ENCODE data around the gene PDE11A.

DNA sequence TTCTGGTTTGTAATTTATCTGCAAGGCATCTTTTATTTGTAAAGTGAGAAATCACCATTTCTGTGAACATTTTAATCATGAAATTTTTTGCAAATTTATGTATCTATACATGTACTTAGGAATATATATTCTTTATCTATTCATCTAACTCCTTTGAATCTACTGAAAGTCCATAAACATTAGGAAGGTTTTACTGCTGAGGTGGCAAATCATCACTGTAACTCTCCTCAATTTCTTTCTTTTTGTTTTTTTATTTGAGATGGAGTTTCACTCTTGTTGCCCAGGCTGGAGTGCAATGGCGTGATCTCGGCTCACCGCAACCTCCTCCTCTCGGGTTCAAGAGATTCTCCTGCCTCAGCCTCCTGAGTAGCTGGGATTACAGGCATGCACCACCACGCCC, 383.7 kb downstream of the PDE11A start:
- no peak for TF ChIP-seq POLR2A (IDR thresholded peaks at IDR 0.05)
- TF ChIP-seq, protein P1, sequence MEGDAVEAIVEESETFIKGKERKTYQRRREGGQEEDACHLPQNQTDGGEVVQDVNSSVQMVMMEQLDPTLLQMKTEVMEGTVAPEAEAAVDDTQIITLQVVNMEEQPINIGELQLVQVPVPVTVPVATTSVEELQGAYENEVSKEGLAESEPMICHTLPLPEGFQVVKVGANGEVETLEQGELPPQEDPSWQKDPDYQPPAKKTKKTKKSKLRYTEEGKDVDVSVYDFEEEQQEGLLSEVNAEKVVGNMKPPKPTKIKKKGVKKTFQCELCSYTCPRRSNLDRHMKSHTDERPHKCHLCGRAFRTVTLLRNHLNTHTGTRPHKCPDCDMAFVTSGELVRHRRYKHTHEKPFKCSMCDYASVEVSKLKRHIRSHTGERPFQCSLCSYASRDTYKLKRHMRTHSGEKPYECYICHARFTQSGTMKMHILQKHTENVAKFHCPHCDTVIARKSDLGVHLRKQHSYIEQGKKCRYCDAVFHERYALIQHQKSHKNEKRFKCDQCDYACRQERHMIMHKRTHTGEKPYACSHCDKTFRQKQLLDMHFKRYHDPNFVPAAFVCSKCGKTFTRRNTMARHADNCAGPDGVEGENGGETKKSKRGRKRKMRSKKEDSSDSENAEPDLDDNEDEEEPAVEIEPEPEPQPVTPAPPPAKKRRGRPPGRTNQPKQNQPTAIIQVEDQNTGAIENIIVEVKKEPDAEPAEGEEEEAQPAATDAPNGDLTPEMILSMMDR (IDR thresholded peaks at IDR 0.05) = no peak
- TF ChIP-seq EP300 (IDR thresholded peaks at IDR 0.05) = no peak

All from tibial nerve (tissue), 4 donors.